Spleen (tissue), 11 donors: Measurements from ENCODE around the gene RCAN3. TPM values are rescaled to one million over a fixed set of nuclear protein-coding genes. Genes with fewer than 3 reads are reported as not detected.

Experiments
- DNase-seq: peaks from one replicate; pipeline ENCODE4 v3.0.0-alpha.2; 2020
- H3K27ac ChIP-seq, 8 donors: fragments of 200-600 bp; sonication (generic) in 7 of 8; 1 replicate in 4 of 8; 2 replicates in 4 of 8; pipeline versions ENCODE4 v1.5.0 to v1.8.0; 2016 to 2021; ENCODE audit warnings: inconsistent platforms in 4 of 8, mild to moderate bottlenecking in 4 of 8, moderate library complexity in 1 of 8
- H3K27me3 ChIP-seq, 7 donors: fragments of 200-600 bp; sonication (generic) in 6 of 7; replicated peaks in 1 of 7; 1 replicate in 4 of 7; 2 replicates in 3 of 7; pipeline versions ENCODE4 v1.5.0 to v1.8.0; 2016 to 2021; ENCODE audit warnings: inconsistent platforms in 3 of 7, mild to moderate bottlenecking in 1 of 7
- H3K36me3 ChIP-seq, 6 donors: fragments of 200-600 bp; sonication (generic) in 5 of 6; 1 replicate in 4 of 6; 2 replicates in 2 of 6; pipeline versions ENCODE4 v1.5.0 to v1.8.0; 2016 to 2021; ENCODE audit warnings: inconsistent platforms in 2 of 6
- H3K4me1 ChIP-seq, 6 donors: fragments of 200-600 bp; sonication (generic) in 5 of 6; 1 replicate in 3 of 6; 2 replicates in 3 of 6; pipeline versions ENCODE4 v1.5.0 to v1.8.0; 2016 to 2021; ENCODE audit warnings: inconsistent platforms in 3 of 6
- H3K4me3 ChIP-seq, 8 donors: fragments of 200-600 bp; sonication (generic) in 7 of 8; 1 replicate in 4 of 8; 2 replicates in 4 of 8; pipeline versions ENCODE4 v1.5.0 to v1.8.0; 2016 to 2021; ENCODE audit warnings: inconsistent platforms in 4 of 8, mild to moderate bottlenecking in 4 of 8, moderate library complexity in 2 of 8
- H3K9me3 ChIP-seq, 8 donors: fragments of 200-600 bp; sonication (generic) in 7 of 8; 1 replicate in 4 of 8; 2 replicates in 4 of 8; pipeline versions ENCODE4 v1.5.0 to v1.8.0; 2016 to 2021; ENCODE audit warnings: inconsistent platforms in 4 of 8
- CTCF ChIP-seq, 11 experiments: fragments of 200-600 bp in 7 of 11; fragments of 450-650 bp in 4 of 11; sonication (generic) in 4 of 11; IDR thresholded peaks in 8 of 11; conservative IDR thresholded peaks in 3 of 11; 1 replicate in 7 of 11; 2 replicates in 4 of 11; pipeline versions ENCODE4 v1.4.0 to v1.8.0; 2016 to 2021; ENCODE audit warnings: antibody characterized with exemption in 11 of 11, inconsistent platforms in 4 of 11, mild to moderate bottlenecking in 1 of 11
- POLR2A ChIP-seq, 3 donors: fragments of 450-650 bp; IDR thresholded peaks; one replicate each; pipeline ENCODE4 v1.5.1; 2017; ENCODE audit warnings: antibody characterized with exemption in 3 of 3, mild to moderate bottlenecking in 1 of 3
- POLR2AphosphoS5 ChIP-seq, 3 donors: sonication (generic); formaldehyde crosslinking; IDR thresholded peaks; one replicate each; pipeline ENCODE4 v1.5.1; 2017; ENCODE audit warnings: antibody characterized with exemption in 3 of 3
- WGBS, 5 donors: extraction: QIAGEN DNeasy Blood & Tissue Kit in 3 of 5; methylation state at CpG; one replicate each; pipeline versions ENCODE4 v1.1.5 to v1.1.7; 2013 to 2018; 5-methylcytosine and 5-hydroxymethylcytosine counted together
- intact Hi-C: fragments of 100-400 bp; cut with DNase I; formaldehyde crosslinking; loops from one replicate; pipeline ENCODE4 v1.15.0; 2023; ENCODE audit warnings: low total_unique reads
- polyA plus RNA-seq, 3 donors: library from polyadenylated mRNA; stranded (reverse); fragments of 200-250 nt; gene quantifications; one replicate each; pipeline ENCODE4 v1.2.1, GENCODE V29; 2013
- total RNA-seq, 7 donors: library from RNA; depleted of rRNA in 3 of 7; stranded (reverse); fragments of >200 nt in 3 of 7; fragmentation: NEBNext Ultra II Directional in 4 of 7; extraction: Animal tissue kit (Norgen Biotek cat#: 25700) in 4 of 7; gene quantifications; one replicate each; pipeline versions ENCODE4 v1.1.0 to v1.2.1, GENCODE V29; 2016 to 2021
- donor health status: healthy with polysubstance abuse.
- donor health status: DM: no; HTN: no; CAD: no; lungs with moderate emphysema.
- donor health status: DM: no; HTN: no; CAD: no.
- donor health status: Bipolar disorder and iron deficiency.
- donor health status: healthy.
- donor health status: DM: no; HTN: no; CAD: no.
- donor health status: DM: yes; HTN: yes; CAD: no.

Gene RCAN3
- total and polyA plus RNA-seq, 10 donors, result 6.1 to 21.7 (median 16.5) TPM

DNA sequence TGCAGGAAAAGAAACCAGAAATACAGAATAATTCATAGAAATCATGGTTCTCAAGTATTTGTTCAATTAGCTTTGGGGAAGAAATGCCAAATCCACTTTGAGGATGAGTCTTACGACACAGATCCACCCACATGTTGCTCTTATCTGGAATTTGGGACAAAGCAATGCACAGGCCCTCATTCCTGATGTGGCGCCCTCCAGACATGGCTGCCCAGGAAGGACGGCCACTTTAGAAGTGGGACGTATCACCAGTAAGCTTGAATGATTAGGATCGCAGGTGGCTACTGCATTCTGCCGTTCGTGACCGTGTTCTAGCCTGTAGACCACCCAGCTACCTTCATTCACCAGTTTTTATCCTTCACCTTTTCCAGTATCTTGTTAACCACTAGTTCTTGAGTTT, 33.1 kb downstream of the RCAN3 start:
- H3K27ac ChIP-seq, result peak overlapping the region; percentile 72 to 92 (median 86)
- H3K36me3 ChIP-seq, result peaks cover 0 to 26% (median 0%) of the 10 kb centered on the region in 6 donors

DNA sequence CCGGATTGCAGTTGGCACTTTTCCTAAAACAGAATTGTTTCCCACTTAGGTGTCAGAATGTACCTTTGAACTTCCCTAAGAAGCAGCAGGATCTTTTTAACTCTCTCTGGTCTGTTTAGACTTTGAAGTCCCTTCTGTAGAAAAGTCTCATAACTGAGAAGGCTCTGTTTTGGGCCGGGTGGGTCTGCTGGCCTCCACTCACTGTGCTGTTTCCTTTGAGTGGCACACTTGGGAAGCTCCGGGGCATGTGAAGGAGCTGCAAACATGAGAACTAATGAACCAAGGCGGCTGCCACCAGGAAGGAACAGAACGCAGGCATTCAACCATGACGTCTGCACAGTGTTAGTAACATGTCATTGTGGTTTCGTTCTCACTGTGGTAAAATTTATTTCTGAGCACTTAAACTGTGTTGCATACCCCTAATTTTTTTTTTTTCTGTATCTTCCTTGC, 33.8 kb downstream of the RCAN3 start:
- Histone ChIP-seq H3K4me3 (no peak overlapping the region), H3K4me1 (peaks cover 11 to 72% (median 39%) of the 10 kb centered on the region in 6 donors), H3K27ac (peak overlapping the region; percentile 72 to 92 (median 86)), H3K9me3 (no peaks in the 10 kb centered on the region), H3K27me3 (no peaks in the 10 kb centered on the region), H3K36me3 (peaks cover 0 to 23% (median 0%) of the 10 kb centered on the region in 6 donors)
- no peak for TF ChIP-seq POLR2A (IDR thresholded peaks at IDR 0.05)
- no peak for TF ChIP-seq CTCF (IDR thresholded peaks at IDR 0.05 in 8 of 11, conservative IDR thresholded peaks at IDR 0.05 in 3 of 11)
- peak in 2 of 3 donors; percentile 54 to 91 for TF ChIP-seq POLR2AphosphoS5 (IDR thresholded peaks at IDR 0.05)
- intact Hi-C loops, result no loop called here
- peak; percentile 82 for DNase-seq
- 11 to 32% (median 18%) methylated on average over 7 of the region's 7 CpGs for WGBS, 5 donors

More for the DNA sequence above, 33.1 kb downstream of the RCAN3 start:
- H3K4me3 ChIP-seq, result no peak overlapping the region
- intact Hi-C loops, result no loop called here
- no peaks in the 10 kb centered on the region for H3K27me3 ChIP-seq
- H3K4me1 ChIP-seq, result peaks cover 11 to 66% (median 39%) of the 10 kb centered on the region in 6 donors
- TF ChIP-seq POLR2A (IDR thresholded peaks at IDR 0.05) (no peak), POLR2AphosphoS5 (IDR thresholded peaks at IDR 0.05) (no peak), CTCF (IDR thresholded peaks at IDR 0.05 in 8 of 11, conservative IDR thresholded peaks at IDR 0.05 in 3 of 11) (no peak)
- H3K9me3 ChIP-seq, result no peaks in the 10 kb centered on the region
- 78 to 89% (median 85%) methylated on average over 8 of the region's 8 CpGs for WGBS, 5 donors
- no peak for DNase-seq

GRCh38 chr1:24540051-24540905, 37.6 kb downstream of the RCAN3 start:
- H3K27me3 ChIP-seq, result no peaks in the 10 kb centered on the region
- DNase-seq, result no peak
- intact Hi-C loops, result no loop called here
- no peaks in the 10 kb centered on the region for H3K9me3 ChIP-seq
- H3K27ac ChIP-seq, result peak overlapping the region in 1 of 8 donors; percentile 21
- H3K36me3 ChIP-seq, result peaks cover 0 to 3% (median 0%) of the 10 kb centered on the region in 6 donors
- WGBS, 5 donors, result 63 to 77% (median 66%) methylated on average over 15 of the region's 15 CpGs
- TF ChIP-seq POLR2AphosphoS5 (IDR thresholded peaks at IDR 0.05), result no peak
- TF ChIP-seq CTCF (IDR thresholded peaks at IDR 0.05 in 8 of 11, conservative IDR thresholded peaks at IDR 0.05 in 3 of 11), result no peak
- no peak for TF ChIP-seq POLR2A (IDR thresholded peaks at IDR 0.05)
- H3K4me1 ChIP-seq, result peaks cover 10 to 56% (median 27%) of the 10 kb centered on the region in 6 donors
- H3K4me3 ChIP-seq, result no peak overlapping the region
